HG03521 (cell line): Measurements from ENCODE around the gene EXOC5.
"Not testable (repeated sequence)": the region's sequence is repeated elsewhere in the genome, so short reads cannot be mapped to it uniquely, and the experiment has no call there.

Experiments used
- ATAC-seq: cut with Tn5 transposase; IDR thresholded peaks from one replicate; pipeline ENCODE4 v1.9.1; 2021; ENCODE audit warnings: mild to moderate bottlenecking, moderate library complexity; ENCODE audit not compliant: unreplicated experiment

The EXOC5 gene

GRCh38 chr14:57258221-57258620 lies 10.5 kb downstream of the EXOC5 start:
- ATAC-seq = not testable (repeated sequence)

GRCh38 chr14:57254884-57255283 lies 13.8 kb downstream of the EXOC5 start:
- peak; percentile 51 for ATAC-seq

GRCh38 chr14:57246933-57247657 lies 21.6 kb downstream of the EXOC5 start:
- no peak for ATAC-seq

- no peak for ATAC-seq
These were observed 22.8 kb downstream of the EXOC5 start for GRCh38 chr14:57245941-57246340.

- no peak for ATAC-seq
These were observed 24.6 kb downstream of the EXOC5 start for GRCh38 chr14:57244106-57244505.

GRCh38 chr14:57243320-57243719 lies 25.4 kb downstream of the EXOC5 start:
- ATAC-seq = no peak

- ATAC-seq = not testable (repeated sequence)
These were observed 28.6 kb downstream of the EXOC5 start for GRCh38 chr14:57240115-57240514.

- no peak for ATAC-seq
These were observed 36.7 kb downstream of the EXOC5 start for GRCh38 chr14:57232006-57232405.

GRCh38 chr14:57228320-57228719 lies 40.4 kb downstream of the EXOC5 start:
- ATAC-seq = not testable (repeated sequence)

- ATAC-seq = no peak
These were observed 41.6 kb downstream of the EXOC5 start for GRCh38 chr14:57227083-57227482.

GRCh38 chr14:57221931-57222330 lies 46.8 kb downstream of the EXOC5 start:
- no peak for ATAC-seq

- no peak for ATAC-seq
These were observed 55.8 kb downstream of the EXOC5 start for GRCh38 chr14:57212919-57213318.

GRCh38 chr14:57209561-57209960 lies 59.1 kb downstream of the EXOC5 start:
- no peak for ATAC-seq

GRCh38 chr14:57205938-57206337 lies 62.8 kb downstream of the EXOC5 start:
- ATAC-seq = no peak

GRCh38 chr14:57202672-57203071 lies 66.0 kb downstream of the EXOC5 start:
- ATAC-seq = not testable (repeated sequence)

- ATAC-seq = no peak
These were observed 68.8 kb downstream of the EXOC5 start for GRCh38 chr14:57199921-57200320.

GRCh38 chr14:57189070-57189469 lies 79.6 kb downstream of the EXOC5 start:
- ATAC-seq = no peak

- ATAC-seq = no peak
These were observed 85.8 kb downstream of the EXOC5 start for GRCh38 chr14:57182760-57183503.

- ATAC-seq = no peak
These were observed 89.4 kb downstream of the EXOC5 start for GRCh38 chr14:57179273-57179672.

GRCh38 chr14:57174466-57174865 lies 94.2 kb downstream of the EXOC5 start:
- no peak for ATAC-seq

GRCh38 chr14:57171903-57172302 lies 96.8 kb downstream of the EXOC5 start:
- ATAC-seq = no peak

- no peak for ATAC-seq
These were observed 97.3 kb downstream of the EXOC5 start for GRCh38 chr14:57171363-57171762.
